Activated naive CD4-positive, alpha-beta T cell (primary cell): ENCODE data around the gene TRPV6.

Source experiments
- DNase-seq, 4 experiments: peaks; one replicate each; lab custom pipeline; 2025; lab: John Stamatoyannopoulos, UW

TRPV6 gene

GRCh38 chr7:142851919-142852318 is 33.6 kb downstream of the TRPV6 start:
- no peak for DNase-seq

GRCh38 chr7:142851269-142851668 is 34.3 kb downstream of the TRPV6 start:
- DNase-seq = no peak

GRCh38 chr7:142847353-142847752 is 38.2 kb downstream of the TRPV6 start:
- DNase-seq = no peak

GRCh38 chr7:142842251-142842766 is 43.2 kb downstream of the TRPV6 start:
- no peak for DNase-seq

GRCh38 chr7:142838461-142839213 is 46.9 kb downstream of the TRPV6 start:
- DNase-seq = no peak

GRCh38 chr7:142836426-142836825 is 49.1 kb downstream of the TRPV6 start:
- no peak for DNase-seq

GRCh38 chr7:142835487-142835886 is 50.1 kb downstream of the TRPV6 start:
- DNase-seq = no peak

GRCh38 chr7:142833174-142834048 is 52.1 kb downstream of the TRPV6 start:
- no peak for DNase-seq

- no peak for DNase-seq
Observed at GRCh38 chr7:142832417-142832816, 53.1 kb downstream of the TRPV6 start.

GRCh38 chr7:142827951-142828500 is 57.5 kb downstream of the TRPV6 start:
- no peak for DNase-seq

- no peak for DNase-seq
Observed at GRCh38 chr7:142822714-142823113, 62.8 kb downstream of the TRPV6 start.
